Gastrocnemius medialis (tissue), 4 donors: Measurements from ENCODE around the gene EYA3.
"Not testable (repeated sequence)": the region's sequence is repeated elsewhere in the genome, so short reads cannot be mapped to it uniquely, and the experiment has no call there.

Experiments
- POLR2A ChIP-seq, 2 donors: fragments of 450-650 bp; IDR thresholded peaks; one replicate each; pipeline ENCODE4 v1.6.1; 2017; ENCODE audit warnings: antibody characterized with exemption in 2 of 2, mild to moderate bottlenecking in 2 of 2, moderate library complexity in 2 of 2
- TF ChIP-seq, protein P1 (sequence below), 5 experiments: fragments of 450-650 bp in 3 of 5; fragments of 200-600 bp in 2 of 5; sonication (generic) in 2 of 5; IDR thresholded peaks in 4 of 5; conservative IDR thresholded peaks in 1 of 5; 1 replicate in 4 of 5; 2 replicates in 1 of 5; pipeline ENCODE4 v1.5.1; 2016 to 2019; ENCODE audit warnings: antibody characterized with exemption in 5 of 5, mild to moderate bottlenecking in 3 of 5, moderate library complexity in 3 of 5

GRCh38 chr1:28003117-28003516, 85.3 kb downstream of the EYA3 start:
- TF ChIP-seq, protein P1, sequence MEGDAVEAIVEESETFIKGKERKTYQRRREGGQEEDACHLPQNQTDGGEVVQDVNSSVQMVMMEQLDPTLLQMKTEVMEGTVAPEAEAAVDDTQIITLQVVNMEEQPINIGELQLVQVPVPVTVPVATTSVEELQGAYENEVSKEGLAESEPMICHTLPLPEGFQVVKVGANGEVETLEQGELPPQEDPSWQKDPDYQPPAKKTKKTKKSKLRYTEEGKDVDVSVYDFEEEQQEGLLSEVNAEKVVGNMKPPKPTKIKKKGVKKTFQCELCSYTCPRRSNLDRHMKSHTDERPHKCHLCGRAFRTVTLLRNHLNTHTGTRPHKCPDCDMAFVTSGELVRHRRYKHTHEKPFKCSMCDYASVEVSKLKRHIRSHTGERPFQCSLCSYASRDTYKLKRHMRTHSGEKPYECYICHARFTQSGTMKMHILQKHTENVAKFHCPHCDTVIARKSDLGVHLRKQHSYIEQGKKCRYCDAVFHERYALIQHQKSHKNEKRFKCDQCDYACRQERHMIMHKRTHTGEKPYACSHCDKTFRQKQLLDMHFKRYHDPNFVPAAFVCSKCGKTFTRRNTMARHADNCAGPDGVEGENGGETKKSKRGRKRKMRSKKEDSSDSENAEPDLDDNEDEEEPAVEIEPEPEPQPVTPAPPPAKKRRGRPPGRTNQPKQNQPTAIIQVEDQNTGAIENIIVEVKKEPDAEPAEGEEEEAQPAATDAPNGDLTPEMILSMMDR (IDR thresholded peaks at IDR 0.05 in 4 of 5, conservative IDR thresholded peaks at IDR 0.05 in 1 of 5), result not testable (repeated sequence)
- TF ChIP-seq POLR2A (IDR thresholded peaks at IDR 0.05), result not testable (repeated sequence)
